GM12878 (cell line): ENCODE measurements around the gene GGCT. TPM values are rescaled to one million over a fixed set of nuclear protein-coding genes. Genes with fewer than 3 reads are reported as not detected.
"Not testable (repeated sequence)": the region's sequence is repeated elsewhere in the genome, so short reads cannot be mapped to it uniquely, and the experiment has no call there.

ENCODE experiments used
- ATAC-seq: fragments of 200-7000 bp; cut with Tn5 transposase; 3 replicates; pipeline ENCODE4 v1.9.1; 2020; ENCODE audit warnings: mild to moderate bottlenecking, moderate library complexity
- BruUV-seq: library from RNA; stranded (reverse); fragments of 400-500 nt; replicated peaks from 2 replicates; lab custom pipeline; 2021; lab: Mats Ljungman, UMichigan
- CTCF ChIA-PET: fragments of 300-600 bp; sonication (Branson Sonifier 250); formaldehyde crosslinking; extraction: SDS; loops from one replicate; lab custom pipeline; 2021; ENCODE audit warnings: inconsistent platforms; lab: Yijun Ruan, JAX
- POLR2A ChIA-PET: fragments of 350-600 bp; formaldehyde crosslinking; extraction: SDS; loops from one replicate; lab custom pipeline; 2021; ENCODE audit warnings: inconsistent platforms; lab: Charles Lee
- RAD21 ChIA-PET: fragments of 300-600 bp; sonication (Branson Sonifier 250); formaldehyde crosslinking; loops from one replicate; lab custom pipeline; 2023; ENCODE audit warnings: antibody characterized with exemption; ENCODE audit not compliant: unreplicated experiment; lab: Charles Lee
- SMC1A ChIA-PET: fragments of 300-600 bp; sonication (Branson Sonifier 250); formaldehyde crosslinking; loops from one replicate; lab custom pipeline; 2023; ENCODE audit not compliant: unreplicated experiment, uncharacterized antibody; lab: Charles Lee
- DNase-seq: peaks from one replicate; pipeline ENCODE4 v3.0.0-alpha.2; 2011; ENCODE audit warnings: low read depth, low spot score
- FAIRE-seq: peaks from 3 replicates; lab custom pipeline; 2011; peaks lifted over from hg19 to GRCh38; lab: Jason Lieb, UNC
- H2AFZ ChIP-seq: 2 replicates; pipeline ENCODE4 v1.6.0; 2011; ENCODE audit warnings: low read depth, low read length, control low read depth; ENCODE audit not compliant: control insufficient read depth
- H3K27ac ChIP-seq: 2 replicates; pipeline ENCODE4 v1.5.1; 2011; ENCODE audit warnings: control low read depth; ENCODE audit not compliant: control insufficient read depth, insufficient read depth
- H3K27me3 ChIP-seq, 2 experiments: replicated peaks in 1 of 2; 2 replicates each; pipeline versions ENCODE4 v1.6.0 to v1.6.1; 2011; ENCODE audit warnings: low read length in 1 of 2; ENCODE audit not compliant: control insufficient read depth in 2 of 2, insufficient read depth in 2 of 2
- H3K36me3 ChIP-seq, 2 experiments: 2 replicates each; pipeline ENCODE4 v1.5.1; 2011; ENCODE audit warnings: low read length in 1 of 2; ENCODE audit not compliant: control insufficient read depth in 2 of 2, insufficient read depth in 2 of 2
- H3K4me1 ChIP-seq: 2 replicates; pipeline ENCODE4 v1.6.1; 2011; ENCODE audit warnings: mild to moderate bottlenecking, low read length, moderate library complexity, mixed read lengths; ENCODE audit not compliant: control insufficient read depth, insufficient read depth
- H3K4me2 ChIP-seq: 2 replicates; pipeline ENCODE4 v1.6.0; 2011; ENCODE audit warnings: control low read depth; ENCODE audit not compliant: control insufficient read depth, insufficient read depth
- H3K4me3 ChIP-seq: fragments of 200-600 bp; sonication (generic); 2 replicates; pipeline ENCODE4 v1.5.1; 2016
- H3K79me2 ChIP-seq: 2 replicates; pipeline ENCODE4 v1.6.0; 2011; ENCODE audit warnings: low read length; ENCODE audit not compliant: control insufficient read depth, insufficient read depth
- H3K9ac ChIP-seq: 2 replicates; pipeline ENCODE4 v1.8.0; 2011; ENCODE audit warnings: low read length, control low read depth, mixed read lengths; ENCODE audit not compliant: control insufficient read depth, insufficient read depth
- H3K9me3 ChIP-seq: replicated peaks from 3 replicates; pipeline ENCODE4 v1.5.1; 2011; ENCODE audit warnings: mild to moderate bottlenecking, low read length; ENCODE audit not compliant: control insufficient read depth, insufficient read depth
- H4K20me1 ChIP-seq: 2 replicates; pipeline ENCODE4 v1.6.0; 2011; ENCODE audit not compliant: control insufficient read depth, insufficient read depth
- CTCF ChIP-seq, 3 experiments: IDR thresholded peaks in 2 of 3; conservative IDR thresholded peaks in 1 of 3; 2 replicates each; pipeline ENCODE4 v1.5.1; 2011; ENCODE audit warnings: low read depth in 3 of 3, low read length in 3 of 3, mild to moderate bottlenecking in 3 of 3, control low read depth in 2 of 3, moderate library complexity in 2 of 3, inconsistent platforms in 1 of 3, mixed read lengths in 1 of 3; ENCODE audit not compliant: control insufficient read depth in 2 of 3, insufficient read depth in 1 of 3; ENCODE audit errors: extremely low read depth in 1 of 3
- CUX1 ChIP-seq: IDR thresholded peaks from 2 replicates; pipeline ENCODE4 v1.6.1; 2012; ENCODE audit warnings: improper control_type of control experiment, low read depth, low read length; ENCODE audit not compliant: insufficient replicate concordance
- IKZF2 ChIP-seq, 2 experiments: fragments of 450-650 bp; IDR thresholded peaks; 2 replicates each; pipeline ENCODE4 v1.6.1; 2017; ENCODE audit warnings: mild to moderate bottlenecking in 2 of 2, moderate library complexity in 2 of 2
- NBN ChIP-seq: fragments of 450-650 bp; IDR thresholded peaks from 2 replicates; pipeline ENCODE4 v1.6.1; 2016
- NFYB ChIP-seq: IDR thresholded peaks from 2 replicates; pipeline ENCODE4 v1.6.1; 2011; ENCODE audit warnings: low read depth, mild to moderate bottlenecking, low read length, improper control_type of control experiment, moderate library complexity; ENCODE audit not compliant: insufficient read depth
- SRF ChIP-seq, 2 experiments: IDR thresholded peaks; 2 replicates each; pipeline ENCODE4 v1.6.1; 2011; ENCODE audit warnings: low read depth in 2 of 2, low read length in 2 of 2, mild to moderate bottlenecking in 1 of 2, moderate library complexity in 1 of 2
- ZNF384 ChIP-seq: IDR thresholded peaks from 2 replicates; pipeline ENCODE4 v1.6.1; 2012; ENCODE audit warnings: low read depth, mild to moderate bottlenecking, low read length, improper control_type of control experiment, borderline replicate concordance
- WGBS: methylation state at CpG from one replicate; pipeline ENCODE4 v1.1.6; 2016; ENCODE audit warnings: low lambda C conversion rate; ENCODE audit not compliant: insufficient replicate concordance, insufficient coverage; ENCODE audit errors: missing lambda C conversion rate; 5-methylcytosine and 5-hydroxymethylcytosine counted together
- in situ Hi-C: fragments of 300-500 bp; cut with MboI; formaldehyde crosslinking; loops from 9 replicates; pipeline ENCODE4 v1.14.3; 2018; ENCODE audit warnings: mixed read lengths
- intact Hi-C: fragments of 100-400 bp; cut with micrococcal nuclease; formaldehyde crosslinking; loops from one replicate; pipeline ENCODE4 v1.14.2; 2022; ENCODE audit not compliant: unreplicated experiment
- polyA plus RNA-seq, 11 experiments: library from polyadenylated mRNA; depleted of rRNA in 4 of 11; unstranded in 6 of 11; stranded (reverse) in 5 of 11; fragments of >200 nt; fragmentation: Nextera tagmentation in 4 of 11; fragmentation: Illumina TruSeq in 1 of 11; extraction: Ambion mirVana in 4 of 11; extraction: Trizol in 1 of 11; gene quantifications; 1 replicate in 1 of 11; 2 replicates in 10 of 11; pipeline versions ENCODE4 v1.2.1 to v1.2.3, GENCODE V29; 2011 to 2016; ENCODE audit warnings: inconsistent platforms in 2 of 11, missing spikeins in 2 of 11, low read depth in 1 of 11
- total RNA-seq, 4 experiments: library from RNA; depleted of rRNA in 3 of 4; stranded (reverse); fragments of >200 nt in 3 of 4; fragmentation: Illumina TruSeq in 1 of 4; extraction: Trizol in 1 of 4; gene quantifications; 2 replicates each; pipeline versions ENCODE4 v1.2.1 to v1.2.3, GENCODE V29; 2013 to 2021

Gene GGCT
- total and polyA plus RNA-seq, 10 of the 15 experiments (the other 5 are each of a cell fraction or from before 2014, with no cell fraction given), result 57.0 to 215 (median 92.3) TPM

DNA sequence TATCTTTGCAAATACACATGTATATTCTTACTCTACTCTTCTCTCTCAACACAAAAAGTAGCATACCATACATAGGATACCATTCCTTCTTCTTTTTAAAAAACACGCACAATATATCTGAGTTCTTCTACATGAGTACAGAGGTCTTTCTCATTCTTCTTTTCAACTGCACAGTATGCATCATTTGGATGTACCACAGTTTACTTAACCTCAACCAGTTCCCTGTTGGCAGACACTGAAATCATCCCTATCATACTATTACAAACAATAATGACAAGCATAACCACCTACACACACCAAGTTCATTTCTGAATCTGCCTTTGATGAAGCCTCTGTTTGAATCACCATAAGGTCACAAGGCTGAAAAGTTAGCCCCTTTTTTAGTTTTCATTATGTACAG is 25.7 kb upstream of the GGCT start (continued):
- TF ChIP-seq SRF (IDR thresholded peaks at IDR 0.05; ENCODE audit: low read depth in 2 of 2, low read length in 2 of 2) (no peak), CUX1 (no peak)
- TF ChIP-seq, all 136 proteins: peak for 0

DNA sequence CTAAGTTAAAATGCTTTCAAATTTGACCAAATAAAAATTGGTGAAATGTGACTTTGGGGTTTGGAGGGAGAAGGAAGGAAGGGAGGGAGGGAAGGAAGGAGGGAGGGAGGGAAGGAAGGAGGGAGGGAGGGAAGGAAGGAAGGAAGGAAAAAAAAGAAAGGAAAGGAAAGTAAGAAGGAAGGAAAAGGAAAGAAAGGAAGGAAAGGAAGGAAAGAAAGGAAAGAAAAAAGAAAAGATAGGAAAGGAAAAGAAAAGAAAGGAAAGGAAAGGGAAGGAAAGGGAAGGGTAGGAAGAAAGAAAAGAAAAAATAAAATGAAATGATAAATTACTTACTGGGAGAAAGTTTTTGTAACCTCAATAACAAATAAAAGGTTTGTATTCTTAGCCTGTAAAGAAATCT is 24.1 kb upstream of the GGCT start:
- no TSS peak for BruUV-seq
- Histone ChIP-seq H3K79me2 (no peaks in the 10 kb centered on the region), H3K9ac (no peak overlapping the region), H3K27ac (no peak overlapping the region), H3K27me3 (no peaks in the 10 kb centered on the region), H3K36me3 (no peaks in the 10 kb centered on the region), H2AFZ (no peak overlapping the region), H3K4me2 (no peak overlapping the region), H3K4me3 (no peak overlapping the region), H3K4me1 (no peaks in the 10 kb centered on the region), H3K9me3 (no peaks in the 10 kb centered on the region), H4K20me1 (no peaks in the 10 kb centered on the region)
- in situ Hi-C loops, result no loop called here
- ChIA-PET RAD21 (no interaction called here), CTCF (interaction anchor here (0.6 kb wide), 1 partner anchor 277 kb away, joined by 3 read pairs; no protein-coding TSS in a partner anchor), SMC1A (interaction anchor here (1.8 kb wide), 1 partner anchor 11 kb away, joined by 4 read pairs; no protein-coding TSS in a partner anchor), POLR2A (no interaction called here)
- TF ChIP-seq CTCF (IDR thresholded peaks at IDR 0.05 in 2 of 3, conservative IDR thresholded peaks at IDR 0.05 in 1 of 3; ENCODE audit: control insufficient read depth in 2 of 3, extremely low read depth in 1 of 3, insufficient read depth in 1 of 3, low read depth in 3 of 3, low read length in 3 of 3) (no peak), NFYB (no peak), IKZF2 (IDR thresholded peaks at IDR 0.05) (no peak), NBN (no peak), ZNF384 (no peak)
- DNase-seq (no peak), ATAC-seq (no peak), FAIRE-seq (no peak)
- intact Hi-C loops, result no loop called here

GRCh38 chr7:30527297-30527696 is 22.7 kb upstream of the GGCT start:
- 40% methylated on average over 1 of the region's 1 CpG for WGBS
- H3K9ac ChIP-seq, FAIRE-seq, DNase-seq, H3K4me2 ChIP-seq, in situ Hi-C loops, H3K27me3 ChIP-seq, intact Hi-C loops, RAD21 ChIA-PET, ATAC-seq, H3K27ac ChIP-seq, H3K36me3 ChIP-seq, H3K79me2 ChIP-seq, H4K20me1 ChIP-seq, H3K4me1 ChIP-seq, H2AFZ ChIP-seq, H3K4me3 ChIP-seq, POLR2A ChIA-PET, H3K9me3 ChIP-seq, BruUV-seq: not testable (repeated sequence)
- CTCF ChIA-PET, result interaction anchor here (0.9 to 1.9 kb wide), 4 partner anchors 14 to 37 kb away, joined by 3 to 6 read pairs (median 4); no protein-coding TSS in a partner anchor
- SMC1A ChIA-PET, result interaction anchor here (0.9 to 1.8 kb wide), 3 partner anchors 9 to 22 kb away, joined by 3 to 5 read pairs (median 4); no protein-coding TSS in a partner anchor
